ENCODE measurements around the gene VPS52. TPM values are rescaled to one million over a fixed set of nuclear protein-coding genes. Genes with fewer than 3 reads are reported as not detected.

Gene VPS52
- total and polyA plus RNA-seq, 9 of the 15 experiments (the other 6 are each of a cell fraction or from before 2014, with no cell fraction given), result 24.4 to 103 (median 40.2) TPM

DNA sequence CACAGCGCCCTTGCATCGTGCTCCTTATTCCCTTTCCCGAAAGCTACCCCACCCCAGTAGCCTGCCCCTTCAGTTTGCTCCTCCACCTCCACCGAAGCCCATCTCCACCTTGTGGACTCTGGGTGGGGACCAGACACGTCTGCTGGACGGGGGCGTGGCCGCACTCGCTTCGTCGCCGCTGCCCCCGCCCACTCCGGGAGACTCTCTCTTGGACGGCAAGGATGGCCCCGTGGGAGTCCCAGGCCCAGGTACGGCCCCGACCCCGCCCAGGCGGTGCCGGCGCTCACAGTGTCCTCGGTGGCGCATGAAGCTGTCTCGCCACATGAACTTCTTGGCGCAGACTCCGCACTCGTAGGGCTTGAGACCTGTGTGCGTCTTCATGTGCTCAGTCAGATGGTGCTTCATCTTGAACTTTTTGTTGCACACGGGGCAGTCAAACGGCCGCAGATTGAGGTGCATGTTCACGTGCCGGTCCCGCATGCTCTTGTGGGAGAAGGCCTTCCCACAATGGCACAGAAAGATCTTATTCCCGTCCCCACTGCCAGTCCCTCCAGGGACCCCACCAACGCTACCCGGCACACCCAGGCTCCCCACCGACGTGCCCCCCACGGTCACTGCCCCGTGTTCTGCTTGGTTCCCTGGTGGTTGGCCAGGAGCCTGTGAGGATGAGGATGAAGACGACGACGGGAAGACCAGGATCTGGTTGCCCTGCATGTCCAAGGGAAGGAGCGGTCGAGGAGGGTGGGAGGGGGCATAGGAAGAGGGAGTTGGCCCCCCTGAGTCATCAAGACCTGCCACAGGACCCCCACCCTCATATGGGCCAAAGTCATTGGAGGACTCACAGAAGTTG, 43.5 kb upstream of the VPS52 start (continued):
- TF ChIP-seq, protein P1, sequence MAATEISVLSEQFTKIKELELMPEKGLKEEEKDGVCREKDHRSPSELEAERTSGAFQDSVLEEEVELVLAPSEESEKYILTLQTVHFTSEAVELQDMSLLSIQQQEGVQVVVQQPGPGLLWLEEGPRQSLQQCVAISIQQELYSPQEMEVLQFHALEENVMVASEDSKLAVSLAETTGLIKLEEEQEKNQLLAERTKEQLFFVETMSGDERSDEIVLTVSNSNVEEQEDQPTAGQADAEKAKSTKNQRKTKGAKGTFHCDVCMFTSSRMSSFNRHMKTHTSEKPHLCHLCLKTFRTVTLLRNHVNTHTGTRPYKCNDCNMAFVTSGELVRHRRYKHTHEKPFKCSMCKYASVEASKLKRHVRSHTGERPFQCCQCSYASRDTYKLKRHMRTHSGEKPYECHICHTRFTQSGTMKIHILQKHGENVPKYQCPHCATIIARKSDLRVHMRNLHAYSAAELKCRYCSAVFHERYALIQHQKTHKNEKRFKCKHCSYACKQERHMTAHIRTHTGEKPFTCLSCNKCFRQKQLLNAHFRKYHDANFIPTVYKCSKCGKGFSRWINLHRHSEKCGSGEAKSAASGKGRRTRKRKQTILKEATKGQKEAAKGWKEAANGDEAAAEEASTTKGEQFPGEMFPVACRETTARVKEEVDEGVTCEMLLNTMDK (IDR thresholded peaks at IDR 0.05; ENCODE audit: borderline replicate concordance, insufficient read depth, low read depth, low read length, poor library complexity, severe bottlenecking), result peak; percentile 14
- no peak for TF ChIP-seq HMG20A (CRISPR knock-in tag; conservative IDR thresholded peaks at IDR 0.05)
- TF ChIP-seq SMARCA4 (IDR thresholded peaks at IDR 0.05), result no peak
- TF ChIP-seq NFIX (CRISPR knock-in tag; IDR thresholded peaks at IDR 0.05; ENCODE audit: low read depth), result no peak
- no peak for TF ChIP-seq ZNF24 (IDR thresholded peaks at IDR 0.05)
- no peak for TF ChIP-seq ZNF282 (CRISPR knock-in tag; IDR thresholded peaks at IDR 0.05)
- TF ChIP-seq, protein P2, sequence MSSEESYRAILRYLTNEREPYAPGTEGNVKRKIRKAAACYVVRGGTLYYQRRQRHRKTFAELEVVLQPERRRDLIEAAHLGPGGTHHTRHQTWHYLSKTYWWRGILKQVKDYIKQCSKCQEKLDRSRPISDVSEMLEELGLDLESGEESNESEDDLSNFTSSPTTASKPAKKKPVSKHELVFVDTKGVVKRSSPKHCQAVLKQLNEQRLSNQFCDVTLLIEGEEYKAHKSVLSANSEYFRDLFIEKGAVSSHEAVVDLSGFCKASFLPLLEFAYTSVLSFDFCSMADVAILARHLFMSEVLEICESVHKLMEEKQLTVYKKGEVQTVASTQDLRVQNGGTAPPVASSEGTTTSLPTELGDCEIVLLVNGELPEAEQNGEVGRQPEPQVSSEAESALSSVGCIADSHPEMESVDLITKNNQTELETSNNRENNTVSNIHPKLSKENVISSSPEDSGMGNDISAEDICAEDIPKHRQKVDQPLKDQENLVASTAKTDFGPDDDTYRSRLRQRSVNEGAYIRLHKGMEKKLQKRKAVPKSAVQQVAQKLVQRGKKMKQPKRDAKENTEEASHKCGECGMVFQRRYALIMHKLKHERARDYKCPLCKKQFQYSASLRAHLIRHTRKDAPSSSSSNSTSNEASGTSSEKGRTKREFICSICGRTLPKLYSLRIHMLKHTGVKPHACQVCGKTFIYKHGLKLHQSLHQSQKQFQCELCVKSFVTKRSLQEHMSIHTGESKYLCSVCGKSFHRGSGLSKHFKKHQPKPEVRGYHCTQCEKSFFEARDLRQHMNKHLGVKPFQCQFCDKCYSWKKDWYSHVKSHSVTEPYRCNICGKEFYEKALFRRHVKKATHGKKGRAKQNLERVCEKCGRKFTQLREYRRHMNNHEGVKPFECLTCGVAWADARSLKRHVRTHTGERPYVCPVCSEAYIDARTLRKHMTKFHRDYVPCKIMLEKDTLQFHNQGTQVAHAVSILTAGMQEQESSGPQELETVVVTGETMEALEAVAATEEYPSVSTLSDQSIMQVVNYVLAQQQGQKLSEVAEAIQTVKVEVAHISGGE (CRISPR knock-in tag; IDR thresholded peaks at IDR 0.05), result no peak
- TF ChIP-seq, protein P3, sequence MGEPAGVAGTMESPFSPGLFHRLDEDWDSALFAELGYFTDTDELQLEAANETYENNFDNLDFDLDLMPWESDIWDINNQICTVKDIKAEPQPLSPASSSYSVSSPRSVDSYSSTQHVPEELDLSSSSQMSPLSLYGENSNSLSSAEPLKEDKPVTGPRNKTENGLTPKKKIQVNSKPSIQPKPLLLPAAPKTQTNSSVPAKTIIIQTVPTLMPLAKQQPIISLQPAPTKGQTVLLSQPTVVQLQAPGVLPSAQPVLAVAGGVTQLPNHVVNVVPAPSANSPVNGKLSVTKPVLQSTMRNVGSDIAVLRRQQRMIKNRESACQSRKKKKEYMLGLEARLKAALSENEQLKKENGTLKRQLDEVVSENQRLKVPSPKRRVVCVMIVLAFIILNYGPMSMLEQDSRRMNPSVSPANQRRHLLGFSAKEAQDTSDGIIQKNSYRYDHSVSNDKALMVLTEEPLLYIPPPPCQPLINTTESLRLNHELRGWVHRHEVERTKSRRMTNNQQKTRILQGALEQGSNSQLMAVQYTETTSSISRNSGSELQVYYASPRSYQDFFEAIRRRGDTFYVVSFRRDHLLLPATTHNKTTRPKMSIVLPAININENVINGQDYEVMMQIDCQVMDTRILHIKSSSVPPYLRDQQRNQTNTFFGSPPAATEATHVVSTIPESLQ (CRISPR knock-in tag; IDR thresholded peaks at IDR 0.05), result 0 out of 2 replicates have a peak, but pooled peaks have one; percentile 32
- 0 out of 2 replicates have a peak, but pooled peaks have one; percentile 30 for TF ChIP-seq ETV5 (CRISPR knock-in tag; IDR thresholded peaks at IDR 0.05; ENCODE audit: low read depth)
- no peak for TF ChIP-seq FOXP4 (CRISPR knock-in tag; IDR thresholded peaks at IDR 0.05; ENCODE audit: borderline replicate concordance)
- no peak for TF ChIP-seq ZNF274 (IDR thresholded peaks at IDR 0.05; ENCODE audit: borderline replicate concordance, low read depth, low read length)
- TF ChIP-seq ARNT (IDR thresholded peaks at IDR 0.05), result no peak
- no peak for TF ChIP-seq SMARCC2 (IDR thresholded peaks at IDR 0.05; ENCODE audit: low read depth)
- TF ChIP-seq HOXB6 (CRISPR knock-in tag; IDR thresholded peaks at IDR 0.05; ENCODE audit: borderline replicate concordance), result no peak
- TF ChIP-seq ZKSCAN1 (IDR thresholded peaks at IDR 0.05; ENCODE audit: low read depth, low read length), result no peak
- TF ChIP-seq CREM (IDR thresholded peaks at IDR 0.05; ENCODE audit: low read depth), result no peak; the same call in 1 of the 2 replicates
